ENCODE results near the gene CRHR2.

DNA sequence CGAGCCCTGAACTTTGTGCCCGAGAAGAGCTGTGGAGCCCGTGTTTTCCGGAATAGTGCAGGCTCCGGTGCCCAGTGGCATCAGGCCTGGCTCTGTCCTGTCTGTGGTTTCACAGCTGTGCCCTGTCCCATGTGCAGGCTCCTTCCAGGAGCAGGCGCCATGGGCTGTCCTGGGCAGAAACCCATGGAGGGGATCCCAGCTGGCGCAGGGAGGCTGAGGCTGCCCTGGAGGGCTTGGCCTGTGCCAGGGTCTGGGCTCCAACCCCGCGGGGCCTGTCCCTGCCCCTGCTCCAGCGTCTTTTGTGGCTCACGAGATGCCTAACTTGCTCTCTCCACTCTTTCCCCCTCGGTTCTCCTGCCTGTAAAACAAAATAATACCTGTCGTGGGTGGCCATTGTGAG is 23.3 kb upstream of the CRHR2 start:
- TF ChIP-seq, protein P1, sequence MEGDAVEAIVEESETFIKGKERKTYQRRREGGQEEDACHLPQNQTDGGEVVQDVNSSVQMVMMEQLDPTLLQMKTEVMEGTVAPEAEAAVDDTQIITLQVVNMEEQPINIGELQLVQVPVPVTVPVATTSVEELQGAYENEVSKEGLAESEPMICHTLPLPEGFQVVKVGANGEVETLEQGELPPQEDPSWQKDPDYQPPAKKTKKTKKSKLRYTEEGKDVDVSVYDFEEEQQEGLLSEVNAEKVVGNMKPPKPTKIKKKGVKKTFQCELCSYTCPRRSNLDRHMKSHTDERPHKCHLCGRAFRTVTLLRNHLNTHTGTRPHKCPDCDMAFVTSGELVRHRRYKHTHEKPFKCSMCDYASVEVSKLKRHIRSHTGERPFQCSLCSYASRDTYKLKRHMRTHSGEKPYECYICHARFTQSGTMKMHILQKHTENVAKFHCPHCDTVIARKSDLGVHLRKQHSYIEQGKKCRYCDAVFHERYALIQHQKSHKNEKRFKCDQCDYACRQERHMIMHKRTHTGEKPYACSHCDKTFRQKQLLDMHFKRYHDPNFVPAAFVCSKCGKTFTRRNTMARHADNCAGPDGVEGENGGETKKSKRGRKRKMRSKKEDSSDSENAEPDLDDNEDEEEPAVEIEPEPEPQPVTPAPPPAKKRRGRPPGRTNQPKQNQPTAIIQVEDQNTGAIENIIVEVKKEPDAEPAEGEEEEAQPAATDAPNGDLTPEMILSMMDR (conservative IDR thresholded peaks at IDR 0.05), result no peak
- no peak for TF ChIP-seq ZFX (IDR thresholded peaks at IDR 0.05)

All from C4-2B (cell line).